Tibial nerve (tissue), 4 donors: ENCODE data around the gene ZC3H8. TPM values are rescaled to one million over a fixed set of nuclear protein-coding genes. Genes with fewer than 3 reads are reported as not detected.
"Not testable (repeated sequence)": the region's sequence is repeated elsewhere in the genome, so short reads cannot be mapped to it uniquely, and the experiment has no call there.

Source experiments
- DNase-seq, 2 donors: peaks; one replicate each; pipeline ENCODE4 v3.0.0-alpha.2; 2019; ENCODE audit warnings: low spot score in 2 of 2
- H3K27ac ChIP-seq, 4 donors: fragments of 200-600 bp; sonication (generic) in 3 of 4; one replicate each; pipeline ENCODE4 v1.5.1; 2017 to 2019; ENCODE audit warnings: mild to moderate bottlenecking in 1 of 4
- H3K27me3 ChIP-seq, 2 donors: fragments of 200-600 bp; sonication (generic) in 1 of 2; one replicate each; pipeline versions ENCODE4 v1.5.1 to v1.6.0; 2017 to 2019
- H3K36me3 ChIP-seq, 3 donors: fragments of 200-600 bp; sonication (generic); one replicate each; pipeline ENCODE4 v1.5.1; 2018 to 2019
- H3K4me1 ChIP-seq, 4 donors: fragments of 200-600 bp; sonication (generic) in 3 of 4; one replicate each; pipeline ENCODE4 v1.5.1; 2017 to 2019
- H3K4me3 ChIP-seq, 4 donors: fragments of 200-600 bp; sonication (generic) in 3 of 4; one replicate each; pipeline ENCODE4 v1.5.1; 2017 to 2019; ENCODE audit warnings: mild to moderate bottlenecking in 1 of 4, moderate library complexity in 1 of 4
- H3K9me3 ChIP-seq, 4 donors: fragments of 200-600 bp; sonication (generic) in 3 of 4; one replicate each; pipeline ENCODE4 v1.5.1; 2017 to 2019
- EP300 ChIP-seq, 2 donors: sonication (generic); formaldehyde crosslinking; IDR thresholded peaks; one replicate each; pipeline ENCODE4 v1.6.1; 2017; ENCODE audit warnings: antibody characterized with exemption in 2 of 2, mild to moderate bottlenecking in 1 of 2
- POLR2A ChIP-seq, 2 donors: fragments of 450-650 bp; IDR thresholded peaks; one replicate each; pipeline ENCODE4 v1.6.1; 2017; ENCODE audit warnings: antibody characterized with exemption in 2 of 2, mild to moderate bottlenecking in 2 of 2, moderate library complexity in 2 of 2
- WGBS, 2 donors: methylation state at CpG; one replicate each; pipeline ENCODE4 v1.1.5; 2018; 5-methylcytosine and 5-hydroxymethylcytosine counted together
- total RNA-seq, 4 donors: library from RNA; depleted of rRNA; stranded (reverse); fragments of >200 nt; gene quantifications; one replicate each; pipeline ENCODE4 v1.1.0, GENCODE V29; 2016
- TF ChIP-seq, protein P1 (sequence below), 5 experiments: fragments of 200-600 bp in 3 of 5; fragments of 450-650 bp in 2 of 5; sonication (generic) in 3 of 5; IDR thresholded peaks; one replicate each; pipeline ENCODE4 v1.5.1; 2016 to 2019; ENCODE audit warnings: antibody characterized with exemption in 5 of 5, mild to moderate bottlenecking in 3 of 5, moderate library complexity in 2 of 5

Gene ZC3H8
- total RNA-seq, 4 donors from 2014 or later = 3.5 to 81.6 (median 5.7) TPM

DNA sequence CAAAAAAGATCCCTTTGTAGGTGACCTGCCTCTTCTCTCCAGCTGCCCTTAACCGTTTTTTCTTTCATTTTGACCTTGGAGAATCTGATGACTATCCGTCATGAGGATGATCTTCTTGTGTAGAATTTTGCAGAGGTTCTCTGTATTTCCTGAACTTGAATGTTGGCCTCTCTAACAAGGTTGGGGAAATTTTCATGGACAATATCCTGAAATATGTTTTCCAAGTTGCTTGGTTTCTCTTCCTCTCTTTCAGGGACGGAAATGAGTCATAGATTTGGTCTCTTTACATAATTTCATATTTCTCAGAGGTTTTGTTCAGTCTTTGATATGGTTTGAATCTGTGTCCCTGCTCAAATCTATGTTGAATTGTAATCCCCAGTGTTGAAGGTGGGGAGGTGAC lies 34.0 kb downstream of the ZC3H8 start:
- H3K36me3 ChIP-seq = peaks cover 0 to 28% (median 0%) of the 10 kb centered on the region in 3 donors
- no peak for DNase-seq
- TF ChIP-seq EP300 (IDR thresholded peaks at IDR 0.05) (no peak), POLR2A (IDR thresholded peaks at IDR 0.05) (no peak)
- TF ChIP-seq, protein P1, sequence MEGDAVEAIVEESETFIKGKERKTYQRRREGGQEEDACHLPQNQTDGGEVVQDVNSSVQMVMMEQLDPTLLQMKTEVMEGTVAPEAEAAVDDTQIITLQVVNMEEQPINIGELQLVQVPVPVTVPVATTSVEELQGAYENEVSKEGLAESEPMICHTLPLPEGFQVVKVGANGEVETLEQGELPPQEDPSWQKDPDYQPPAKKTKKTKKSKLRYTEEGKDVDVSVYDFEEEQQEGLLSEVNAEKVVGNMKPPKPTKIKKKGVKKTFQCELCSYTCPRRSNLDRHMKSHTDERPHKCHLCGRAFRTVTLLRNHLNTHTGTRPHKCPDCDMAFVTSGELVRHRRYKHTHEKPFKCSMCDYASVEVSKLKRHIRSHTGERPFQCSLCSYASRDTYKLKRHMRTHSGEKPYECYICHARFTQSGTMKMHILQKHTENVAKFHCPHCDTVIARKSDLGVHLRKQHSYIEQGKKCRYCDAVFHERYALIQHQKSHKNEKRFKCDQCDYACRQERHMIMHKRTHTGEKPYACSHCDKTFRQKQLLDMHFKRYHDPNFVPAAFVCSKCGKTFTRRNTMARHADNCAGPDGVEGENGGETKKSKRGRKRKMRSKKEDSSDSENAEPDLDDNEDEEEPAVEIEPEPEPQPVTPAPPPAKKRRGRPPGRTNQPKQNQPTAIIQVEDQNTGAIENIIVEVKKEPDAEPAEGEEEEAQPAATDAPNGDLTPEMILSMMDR (IDR thresholded peaks at IDR 0.05) = no peak
- no peaks in the 10 kb centered on the region for H3K27me3 ChIP-seq
- H3K4me1 ChIP-seq = no peaks in the 10 kb centered on the region
- H3K9me3 ChIP-seq = peaks cover 0 to 5% (median 0%) of the 10 kb centered on the region in 4 donors
- WGBS, 2 donors = 97% methylated on average over 3 of the region's 3 CpGs
- no peak overlapping the region for H3K4me3 ChIP-seq
- H3K27ac ChIP-seq = no peak overlapping the region

DNA sequence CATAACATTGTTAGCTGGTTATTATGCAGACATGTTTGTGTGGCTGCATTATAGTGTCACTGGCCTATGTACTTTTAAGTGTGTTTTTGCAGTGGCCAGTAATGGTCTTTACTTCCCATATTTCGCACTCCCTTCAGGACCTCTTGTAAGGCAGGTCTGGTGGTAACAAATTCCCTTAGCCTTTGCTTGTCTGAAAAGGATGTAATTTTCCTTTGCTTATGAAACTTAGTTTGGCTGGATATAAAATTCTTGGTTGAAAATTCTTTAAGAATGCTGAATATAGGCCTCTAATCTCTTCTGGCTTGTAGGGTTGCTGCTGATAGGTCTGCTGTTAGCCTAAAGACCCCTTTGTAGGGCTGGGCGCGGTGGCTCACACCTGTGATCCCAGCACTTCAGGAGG lies 34.7 kb downstream of the ZC3H8 start:
- Histone ChIP-seq H3K27ac (no peak overlapping the region), H3K4me1 (no peaks in the 10 kb centered on the region), H3K36me3 (peaks cover 0 to 25% (median 0%) of the 10 kb centered on the region in 3 donors), H3K4me3 (no peak overlapping the region), H3K9me3 (peaks cover 0 to 5% (median 0%) of the 10 kb centered on the region in 4 donors), H3K27me3 (no peaks in the 10 kb centered on the region)
- TF ChIP-seq, protein P1 (IDR thresholded peaks at IDR 0.05) = no peak
- TF ChIP-seq POLR2A (IDR thresholded peaks at IDR 0.05) (no peak), EP300 (IDR thresholded peaks at IDR 0.05) (no peak)
- 100% methylated on average over 3 of the region's 3 CpGs for WGBS, 2 donors
- DNase-seq = no peak

DNA sequence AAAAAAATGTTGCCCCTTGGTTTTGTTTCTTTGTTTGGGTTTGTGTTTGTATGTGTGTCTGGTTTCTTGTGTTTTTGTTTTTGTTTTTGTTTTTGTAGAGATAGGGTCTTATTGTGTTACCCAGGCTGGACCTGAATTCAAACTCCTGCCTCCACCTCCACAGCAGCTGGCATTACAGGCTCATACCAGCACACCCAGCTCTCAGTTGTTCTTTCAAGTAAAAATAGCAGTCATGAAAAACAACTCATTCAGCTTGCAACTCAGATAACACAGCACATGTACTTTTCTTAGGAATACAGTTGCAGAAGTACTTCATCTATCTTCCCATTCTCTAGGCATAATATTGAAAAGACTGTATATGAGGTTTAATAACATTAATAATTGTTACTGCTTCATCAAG lies 37.0 kb downstream of the ZC3H8 start:
- peaks cover 0 to 5% (median 0%) of the 10 kb centered on the region in 4 donors for H3K9me3 ChIP-seq
- no peak for DNase-seq
- H3K27ac ChIP-seq = no peak overlapping the region
- H3K27me3 ChIP-seq = no peaks in the 10 kb centered on the region
- H3K36me3 ChIP-seq = peaks cover 0 to 37% (median 0%) of the 10 kb centered on the region in 3 donors
- H3K4me3 ChIP-seq = no peak overlapping the region
- TF ChIP-seq POLR2A (IDR thresholded peaks at IDR 0.05) (no peak), EP300 (IDR thresholded peaks at IDR 0.05) (no peak)
- TF ChIP-seq, protein P1 (IDR thresholded peaks at IDR 0.05) = no peak
- H3K4me1 ChIP-seq = no peaks in the 10 kb centered on the region

DNA sequence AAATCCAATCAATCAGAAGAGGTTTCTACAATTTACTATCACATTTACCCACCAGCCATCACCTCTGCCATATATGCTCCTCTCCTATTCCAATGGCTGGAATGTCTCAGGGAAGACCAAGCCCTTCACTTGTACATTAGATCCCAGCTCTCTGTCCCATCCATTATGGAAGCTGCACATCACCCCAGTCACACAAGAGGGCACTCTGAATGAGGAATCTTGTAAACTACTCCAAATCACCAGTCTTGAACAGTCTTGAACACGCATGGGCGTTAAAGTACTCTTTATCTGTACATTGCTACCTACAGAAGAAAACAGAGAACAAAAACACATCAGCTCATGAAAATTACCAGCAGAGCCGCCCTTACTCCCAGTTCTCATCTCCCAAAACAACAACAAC lies 38.7 kb downstream of the ZC3H8 start:
- Histone ChIP-seq H3K27me3 (no peaks in the 10 kb centered on the region), H3K36me3 (peaks cover 0 to 41% (median 0%) of the 10 kb centered on the region in 3 donors), H3K27ac (no peak overlapping the region), H3K4me1 (no peaks in the 10 kb centered on the region), H3K9me3 (peaks cover 0 to 12% (median 0%) of the 10 kb centered on the region in 4 donors), H3K4me3 (no peak overlapping the region)
- 88 to 92% methylated on average over 3 of the region's 3 CpGs for WGBS, 2 donors
- TF ChIP-seq EP300 (IDR thresholded peaks at IDR 0.05) = no peak
- TF ChIP-seq POLR2A (IDR thresholded peaks at IDR 0.05) = no peak
- TF ChIP-seq, protein P1 (IDR thresholded peaks at IDR 0.05) = no peak
- no peak for DNase-seq

DNA sequence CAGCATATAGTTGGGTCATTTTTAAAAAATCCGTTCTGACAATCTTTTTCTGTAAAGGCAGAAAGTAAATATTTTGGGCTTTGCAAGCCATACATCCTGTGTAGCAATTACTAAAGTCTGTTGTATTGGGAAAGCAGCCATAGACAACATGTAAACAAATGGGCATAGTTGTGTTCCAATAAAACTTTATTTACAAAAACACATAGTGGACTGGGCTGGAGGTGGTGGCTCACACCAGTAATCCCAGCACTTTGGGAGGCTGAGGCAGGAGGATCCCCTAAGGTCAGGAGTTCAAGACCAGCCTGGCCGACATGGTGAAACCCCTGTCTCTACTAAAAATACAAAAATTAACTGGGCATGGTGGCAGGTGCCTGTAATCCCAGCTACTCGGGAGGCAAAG lies 46.9 kb downstream of the ZC3H8 start:
- Histone ChIP-seq H3K36me3 (peaks cover 0 to 12% (median 0%) of the 10 kb centered on the region in 3 donors), H3K9me3 (peaks cover 0 to 29% (median 9%) of the 10 kb centered on the region in 4 donors)
- not testable (repeated sequence) for H3K4me1 ChIP-seq, H3K27me3 ChIP-seq, H3K4me3 ChIP-seq, H3K27ac ChIP-seq, DNase-seq
- WGBS, 2 donors = 82 to 90% methylated on average over 3 of the region's 3 CpGs

DNA sequence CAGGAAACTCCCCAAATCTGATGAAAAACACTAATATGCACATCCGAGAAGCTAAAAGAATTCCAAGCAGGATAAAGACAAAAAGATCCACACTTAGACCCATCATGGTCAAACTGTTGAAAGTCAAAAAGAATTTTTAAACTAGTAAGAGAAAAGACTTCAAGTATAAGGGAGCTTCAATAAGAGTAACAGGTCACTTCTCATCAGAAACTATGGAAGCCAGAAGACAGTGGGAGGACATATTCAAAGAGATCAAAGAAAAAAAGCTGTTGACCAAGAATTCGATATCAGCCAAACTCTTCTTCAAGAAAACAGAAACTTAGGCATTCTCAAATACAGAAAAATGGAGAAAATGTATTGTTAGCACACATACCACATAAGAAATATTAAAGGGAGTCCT lies 50.4 kb downstream of the ZC3H8 start:
- H3K27ac ChIP-seq = no peak overlapping the region
- H3K36me3 ChIP-seq = no peaks in the 10 kb centered on the region
- H3K27me3 ChIP-seq = no peaks in the 10 kb centered on the region
- H3K4me3 ChIP-seq = no peak overlapping the region
- TF ChIP-seq, protein P1 (IDR thresholded peaks at IDR 0.05) = no peak
- TF ChIP-seq EP300 (IDR thresholded peaks at IDR 0.05) = no peak
- TF ChIP-seq POLR2A (IDR thresholded peaks at IDR 0.05) = no peak
- DNase-seq = no peak
- no peaks in the 10 kb centered on the region for H3K4me1 ChIP-seq
- peaks cover 0 to 27% (median 9%) of the 10 kb centered on the region in 4 donors for H3K9me3 ChIP-seq
- WGBS, 2 donors = 93 to 94% methylated on average over 2 of the region's 2 CpGs
